WI38 (cell line): ENCODE measurements around the gene OLFM2.

Source experiments
- H3K4me3 ChIP-seq: 2 replicates; pipeline ENCODE4 v1.5.1; 2011; ENCODE audit warnings: low read depth, mild to moderate bottlenecking, control low read depth, low read length
- TF ChIP-seq, protein P1 (sequence below): IDR thresholded peaks from 2 replicates; pipeline ENCODE4 v1.5.1; 2012; ENCODE audit warnings: low read depth, mild to moderate bottlenecking, control low read depth, low read length

OLFM2 gene

DNA sequence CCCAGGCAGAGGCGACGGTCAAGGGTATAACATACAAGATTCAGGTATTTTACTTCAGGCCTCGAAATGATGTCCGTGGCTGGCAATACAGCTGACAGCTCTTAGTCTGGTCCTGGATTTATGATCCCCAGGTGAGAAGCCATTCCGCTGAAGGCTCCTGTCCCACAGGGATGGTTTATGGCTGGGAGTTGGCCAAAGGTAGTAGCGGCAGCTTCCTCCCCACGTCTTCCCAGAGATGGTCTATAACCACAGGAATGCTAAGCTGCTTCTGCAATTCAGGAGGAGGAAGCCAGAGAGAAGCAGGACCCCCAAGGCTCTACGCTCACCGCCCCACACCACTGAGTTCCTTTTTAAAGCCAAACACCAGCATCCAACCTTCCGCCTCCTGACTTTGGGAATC is 27.1 kb downstream of the OLFM2 start:
- H3K4me3 ChIP-seq, result no peak overlapping the region
- TF ChIP-seq, protein P1, sequence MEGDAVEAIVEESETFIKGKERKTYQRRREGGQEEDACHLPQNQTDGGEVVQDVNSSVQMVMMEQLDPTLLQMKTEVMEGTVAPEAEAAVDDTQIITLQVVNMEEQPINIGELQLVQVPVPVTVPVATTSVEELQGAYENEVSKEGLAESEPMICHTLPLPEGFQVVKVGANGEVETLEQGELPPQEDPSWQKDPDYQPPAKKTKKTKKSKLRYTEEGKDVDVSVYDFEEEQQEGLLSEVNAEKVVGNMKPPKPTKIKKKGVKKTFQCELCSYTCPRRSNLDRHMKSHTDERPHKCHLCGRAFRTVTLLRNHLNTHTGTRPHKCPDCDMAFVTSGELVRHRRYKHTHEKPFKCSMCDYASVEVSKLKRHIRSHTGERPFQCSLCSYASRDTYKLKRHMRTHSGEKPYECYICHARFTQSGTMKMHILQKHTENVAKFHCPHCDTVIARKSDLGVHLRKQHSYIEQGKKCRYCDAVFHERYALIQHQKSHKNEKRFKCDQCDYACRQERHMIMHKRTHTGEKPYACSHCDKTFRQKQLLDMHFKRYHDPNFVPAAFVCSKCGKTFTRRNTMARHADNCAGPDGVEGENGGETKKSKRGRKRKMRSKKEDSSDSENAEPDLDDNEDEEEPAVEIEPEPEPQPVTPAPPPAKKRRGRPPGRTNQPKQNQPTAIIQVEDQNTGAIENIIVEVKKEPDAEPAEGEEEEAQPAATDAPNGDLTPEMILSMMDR, result no peak

DNA sequence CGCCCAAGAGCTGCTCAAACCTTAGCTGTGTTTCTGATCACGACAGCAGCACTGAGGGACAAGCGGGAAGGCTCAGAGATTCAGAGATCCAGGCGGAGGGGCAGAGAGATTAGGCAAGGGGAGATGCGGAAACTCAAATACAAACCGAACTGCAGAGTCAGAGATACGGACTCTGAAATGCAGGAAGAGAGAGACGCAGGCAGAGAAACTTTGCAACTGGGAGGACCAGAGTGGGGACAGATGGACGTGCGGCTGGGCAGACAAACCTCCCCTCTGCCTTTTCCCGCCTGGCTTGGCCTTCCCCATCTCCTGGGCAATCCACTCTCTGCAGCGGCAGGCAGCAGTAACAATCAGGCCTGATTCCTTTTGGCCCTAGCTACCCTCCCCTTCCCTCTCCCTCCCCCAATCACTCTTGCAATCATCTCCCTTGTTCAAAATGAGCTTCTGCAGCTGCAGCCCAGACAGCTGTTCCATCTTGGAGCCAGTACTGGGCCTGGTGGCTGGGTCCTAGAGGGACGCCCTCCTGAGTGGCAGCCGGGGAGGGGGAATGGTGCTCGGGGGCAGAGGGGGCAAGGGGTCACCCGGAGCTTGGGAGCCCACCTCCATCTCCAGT is 29.7 kb downstream of the OLFM2 start:
- H3K4me3 ChIP-seq, result no peak overlapping the region

DNA sequence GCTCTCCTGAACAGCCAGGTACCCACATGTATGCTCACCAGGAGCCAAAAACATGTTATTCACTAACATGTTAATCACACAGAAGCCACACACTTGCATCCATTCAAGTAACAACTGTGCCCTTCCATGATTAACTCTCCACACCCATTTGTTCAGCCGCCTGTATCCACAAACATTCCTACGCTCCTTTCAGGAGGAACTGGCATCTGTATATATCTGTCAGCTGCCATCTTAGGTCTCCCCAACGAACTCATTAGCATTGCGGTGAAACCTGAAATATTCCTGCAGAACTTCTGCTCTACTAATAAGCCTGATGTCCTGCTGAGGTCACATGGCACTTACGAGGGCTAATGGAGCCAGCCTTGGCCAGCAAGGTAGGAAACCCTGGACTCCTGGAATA is 33.0 kb downstream of the OLFM2 start:
- TF ChIP-seq, protein P1, result no peak
- no peak overlapping the region for H3K4me3 ChIP-seq

More for the DNA sequence above, 29.7 kb downstream of the OLFM2 start:
- TF ChIP-seq, protein P1, result no peak

DNA sequence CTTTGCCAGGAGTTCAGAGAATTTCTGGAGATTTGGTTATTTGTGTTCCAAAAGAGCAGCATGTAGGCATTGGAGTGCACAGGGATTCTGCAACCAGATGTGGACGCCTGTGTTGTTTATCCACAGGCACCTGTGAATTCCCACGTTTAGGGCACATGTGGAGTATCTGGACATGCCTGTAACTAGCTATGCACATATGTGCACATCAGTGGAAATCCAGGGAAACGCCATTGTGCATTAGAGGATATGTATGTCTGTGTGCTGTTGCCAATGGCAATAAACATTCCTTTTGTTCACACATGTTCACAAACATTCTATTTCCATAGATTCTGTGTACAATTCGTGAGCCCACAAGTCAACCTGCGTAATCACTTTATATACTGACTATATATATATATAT is 34.7 kb downstream of the OLFM2 start:
- H3K4me3 ChIP-seq, result no peak overlapping the region
- TF ChIP-seq, protein P1, result no peak

DNA sequence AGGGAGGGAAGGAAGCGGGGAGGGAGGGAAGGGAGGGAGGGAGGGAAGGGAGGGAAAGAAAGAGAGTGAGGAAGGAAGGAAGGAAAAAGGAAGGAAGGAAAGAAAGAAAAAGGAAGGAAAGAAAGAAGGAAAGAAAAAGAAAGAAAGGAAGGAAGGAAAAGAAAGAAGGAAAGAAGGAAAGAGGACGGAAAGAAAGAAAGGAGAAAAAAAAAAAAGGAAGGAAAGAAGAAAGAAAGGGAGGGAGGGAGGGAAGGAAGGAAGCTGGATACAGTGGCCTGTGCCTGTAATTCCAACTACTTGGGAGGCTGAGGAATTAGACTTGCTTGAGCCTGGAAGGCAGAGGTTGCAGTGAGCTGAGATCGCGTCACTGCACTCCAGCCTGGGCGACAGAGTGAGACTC is 35.3 kb downstream of the OLFM2 start:
- TF ChIP-seq, protein P1, result no peak

DNA sequence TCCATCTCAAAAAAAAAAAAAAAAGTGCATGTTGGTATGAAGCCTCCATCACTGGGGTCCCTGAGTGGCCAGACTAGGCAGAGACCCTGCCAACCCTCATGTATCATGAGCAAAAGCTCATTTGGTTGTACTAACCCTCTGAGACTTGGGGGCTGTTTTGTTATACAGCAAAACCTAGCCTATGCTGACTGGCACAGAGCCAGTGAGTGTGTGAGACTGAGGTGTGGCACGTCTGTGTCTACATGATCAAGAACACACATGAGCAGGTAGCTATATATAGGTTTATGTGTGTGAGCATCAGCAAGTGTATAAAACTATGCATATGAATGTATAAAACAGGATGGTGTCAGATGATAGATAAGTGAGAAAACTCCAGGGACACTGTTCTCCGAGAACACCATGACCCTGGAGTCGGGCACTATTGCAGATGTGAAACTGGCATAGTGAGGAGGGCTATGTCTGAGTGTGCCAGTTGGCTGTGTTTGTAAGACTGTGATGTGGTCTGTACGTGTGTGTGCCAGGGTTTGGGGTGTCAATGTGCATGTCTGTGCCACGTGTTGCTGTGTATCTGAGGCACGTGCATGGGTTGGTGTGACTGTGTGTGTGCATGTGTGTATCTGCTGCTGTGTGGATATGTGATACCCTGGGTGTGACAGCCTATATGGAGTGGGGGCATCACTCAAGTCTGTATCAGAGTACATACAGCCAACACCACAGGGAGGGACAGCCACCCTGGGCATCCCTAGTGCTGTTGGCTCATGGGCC is 44.5 kb downstream of the OLFM2 start:
- no peak overlapping the region for H3K4me3 ChIP-seq
- TF ChIP-seq, protein P1, result no peak

More for the DNA sequence above, 35.3 kb downstream of the OLFM2 start:
- no peak overlapping the region for H3K4me3 ChIP-seq

DNA sequence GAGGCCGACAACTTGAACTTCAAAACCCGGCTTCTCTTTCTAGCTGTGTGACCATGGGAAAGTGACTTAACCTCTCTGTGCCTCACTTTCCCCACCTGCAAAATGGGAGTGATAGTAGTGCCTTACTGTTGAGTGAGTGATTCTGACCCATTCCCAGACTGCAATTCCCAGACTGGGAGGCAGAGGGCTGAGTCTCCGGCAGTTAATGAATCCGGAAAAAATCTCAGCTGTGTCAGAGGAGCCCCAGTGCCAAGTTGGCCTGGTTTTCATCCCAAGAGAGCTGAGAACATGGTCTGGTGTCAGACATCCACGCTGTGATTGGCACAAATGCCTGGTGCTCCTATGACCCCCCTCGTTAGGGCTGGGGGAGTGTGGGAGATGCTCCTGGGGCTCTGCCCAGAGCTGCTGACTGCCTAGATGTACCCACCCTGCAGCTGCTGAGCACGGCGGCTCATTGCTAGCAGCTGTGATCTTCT is 51.2 kb downstream of the OLFM2 start:
- TF ChIP-seq, protein P1, result peak; percentile 31; the same call in 1 of the 2 replicates
- H3K4me3 ChIP-seq, result no peak overlapping the region
